Subcutaneous adipose tissue (tissue), 4 donors: ENCODE data around the gene DOK3. TPM values are rescaled to one million over a fixed set of nuclear protein-coding genes. Genes with fewer than 3 reads are reported as not detected.

Experiments used
- total RNA-seq, 4 donors: library from RNA; depleted of rRNA; stranded (reverse); fragments of >200 nt; gene quantifications; one replicate each; pipeline ENCODE4 v1.1.0, GENCODE V29; 2016
- TF ChIP-seq, protein P1 (sequence below): fragments of 450-650 bp; IDR thresholded peaks from one replicate; pipeline ENCODE4 v1.5.1; 2016; ENCODE audit warnings: low read depth, mild to moderate bottlenecking, control low read depth, antibody characterized with exemption, moderate library complexity

DOK3 gene
- total RNA-seq, 4 donors from 2014 or later: 8.5 to 20.6 (median 11.0) TPM

DNA sequence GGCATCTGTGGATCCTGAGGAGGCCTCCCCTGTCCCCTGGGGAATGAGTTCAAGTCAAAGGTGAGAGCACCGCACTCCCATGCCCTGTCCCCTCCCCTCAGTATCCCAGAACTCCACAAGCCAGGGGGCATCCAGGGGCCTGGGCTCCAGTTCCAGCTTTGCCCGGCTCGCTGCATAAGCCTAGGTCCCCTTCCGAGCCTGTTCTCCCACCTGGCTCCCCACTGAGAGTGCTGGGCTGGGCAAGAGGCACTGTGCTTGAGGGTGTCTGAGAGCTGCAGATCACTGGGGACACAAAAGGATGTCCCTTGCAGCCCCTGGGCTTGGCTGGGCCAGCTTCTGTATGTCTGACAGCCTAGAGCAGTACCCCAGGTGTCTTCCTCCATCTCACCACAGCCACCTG lies 4.6 kb downstream of the DOK3 start:
- TF ChIP-seq, protein P1, sequence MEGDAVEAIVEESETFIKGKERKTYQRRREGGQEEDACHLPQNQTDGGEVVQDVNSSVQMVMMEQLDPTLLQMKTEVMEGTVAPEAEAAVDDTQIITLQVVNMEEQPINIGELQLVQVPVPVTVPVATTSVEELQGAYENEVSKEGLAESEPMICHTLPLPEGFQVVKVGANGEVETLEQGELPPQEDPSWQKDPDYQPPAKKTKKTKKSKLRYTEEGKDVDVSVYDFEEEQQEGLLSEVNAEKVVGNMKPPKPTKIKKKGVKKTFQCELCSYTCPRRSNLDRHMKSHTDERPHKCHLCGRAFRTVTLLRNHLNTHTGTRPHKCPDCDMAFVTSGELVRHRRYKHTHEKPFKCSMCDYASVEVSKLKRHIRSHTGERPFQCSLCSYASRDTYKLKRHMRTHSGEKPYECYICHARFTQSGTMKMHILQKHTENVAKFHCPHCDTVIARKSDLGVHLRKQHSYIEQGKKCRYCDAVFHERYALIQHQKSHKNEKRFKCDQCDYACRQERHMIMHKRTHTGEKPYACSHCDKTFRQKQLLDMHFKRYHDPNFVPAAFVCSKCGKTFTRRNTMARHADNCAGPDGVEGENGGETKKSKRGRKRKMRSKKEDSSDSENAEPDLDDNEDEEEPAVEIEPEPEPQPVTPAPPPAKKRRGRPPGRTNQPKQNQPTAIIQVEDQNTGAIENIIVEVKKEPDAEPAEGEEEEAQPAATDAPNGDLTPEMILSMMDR: no peak

DNA sequence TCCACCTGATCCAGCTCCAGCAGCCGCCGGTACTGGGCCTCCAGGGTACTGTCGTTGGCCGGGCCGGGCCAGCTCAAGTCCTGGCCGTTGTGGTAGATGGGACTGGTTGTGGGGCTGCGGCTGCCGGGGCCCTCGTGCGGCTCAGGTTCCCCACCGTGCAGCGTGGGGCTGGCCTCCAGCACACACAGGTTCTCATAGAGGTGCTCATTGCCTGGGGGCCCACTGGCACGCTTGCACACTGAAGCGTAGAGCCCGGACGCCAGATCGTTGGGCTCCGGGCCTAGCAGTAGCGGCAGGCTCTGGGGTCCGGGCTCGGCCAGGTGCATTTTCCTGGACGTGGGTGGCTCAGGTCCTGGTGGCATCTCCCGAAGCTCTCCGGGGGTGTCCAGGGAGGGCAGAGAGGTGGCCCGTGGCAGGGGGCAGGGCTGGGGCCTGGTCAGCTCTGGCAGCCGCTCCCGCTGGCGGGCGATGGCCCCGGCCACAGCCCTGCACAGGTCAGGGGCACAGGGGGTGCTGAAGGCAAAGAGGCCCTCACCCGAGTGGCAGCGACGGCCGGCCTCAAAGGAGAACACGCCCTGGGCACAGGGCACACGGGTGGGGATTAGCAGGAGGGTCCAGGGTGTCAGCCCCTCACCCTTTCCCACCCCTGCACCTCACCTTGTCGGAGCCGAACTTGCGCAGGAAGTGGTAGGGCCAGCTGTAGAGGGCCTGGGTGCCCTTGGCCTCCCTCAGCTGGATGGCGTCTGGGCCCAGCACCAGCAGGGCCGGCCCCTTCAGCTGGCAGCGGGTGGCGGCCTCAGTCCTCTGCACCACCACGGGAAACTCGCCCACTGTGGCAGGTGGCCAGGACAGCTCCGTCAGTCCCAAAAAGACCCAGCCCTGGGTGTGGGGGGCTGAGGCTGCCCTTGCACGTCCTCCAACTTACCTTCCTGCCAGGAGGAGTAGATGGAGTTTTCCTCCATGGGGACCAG lies 5.3 kb downstream of the DOK3 start:
- TF ChIP-seq, protein P1: no peak

GRCh38 chr5:177503351-177504085 lies 6.1 kb downstream of the DOK3 start:
- TF ChIP-seq, protein P1: no peak

GRCh38 chr5:177502886-177503285 lies 6.7 kb downstream of the DOK3 start:
- TF ChIP-seq, protein P1: no peak

GRCh38 chr5:177501874-177502678 lies 7.5 kb downstream of the DOK3 start:
- TF ChIP-seq, protein P1: no peak

GRCh38 chr5:177500685-177501522 lies 8.7 kb downstream of the DOK3 start:
- TF ChIP-seq, protein P1: no peak
